Stimulated activated CD4-positive, alpha-beta T cell treated with anti-CD3 and anti-CD28 coated beads, Interleukin-4, amount 100 ng/mL, for 24 hours (primary cell): ENCODE data around the gene AMACR.

Experiments used
- DNase-seq: peaks from one replicate; pipeline ENCODE4 v3.0.0-alpha.2; 2020

AMACR gene

DNA sequence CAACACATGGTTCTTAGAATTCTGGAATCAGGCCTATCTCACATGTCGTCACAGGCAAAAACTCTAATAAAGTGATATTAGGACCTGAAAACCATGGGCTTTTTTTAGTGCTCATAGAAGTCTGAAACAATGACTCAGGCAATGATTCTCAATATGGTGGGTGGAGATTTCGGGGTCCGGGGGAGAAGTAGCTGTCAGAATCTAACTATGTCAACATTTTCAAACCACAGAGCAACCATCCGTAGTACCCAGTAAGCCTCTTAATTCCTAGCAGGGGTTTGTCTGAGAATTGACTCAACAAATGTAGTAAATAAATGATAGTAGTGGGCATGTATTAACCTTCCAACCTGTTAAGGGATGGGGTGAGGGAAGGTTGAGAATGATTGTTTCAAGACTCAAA, 2.6 kb downstream of the AMACR start:
- DNase-seq = peak; percentile 27

DNA sequence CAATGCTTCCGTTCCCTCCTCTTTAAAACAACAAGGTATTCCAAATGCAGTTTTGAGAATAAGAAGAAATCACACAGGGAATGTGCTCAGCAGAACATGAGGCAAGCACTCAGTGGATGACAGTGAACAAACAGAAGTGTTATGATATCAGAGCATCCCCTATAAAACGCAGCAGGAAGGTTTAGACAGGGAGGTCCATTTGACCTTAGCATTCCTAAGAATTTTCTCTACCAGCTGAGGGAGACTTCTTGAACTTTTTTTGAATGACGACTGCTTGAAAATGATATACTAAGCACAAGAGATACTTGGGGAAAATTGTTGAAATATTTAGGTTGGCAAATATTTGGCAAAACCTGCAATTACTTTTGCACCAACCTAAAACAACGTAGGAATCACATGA, 3.9 kb downstream of the AMACR start:
- no peak for DNase-seq

DNA sequence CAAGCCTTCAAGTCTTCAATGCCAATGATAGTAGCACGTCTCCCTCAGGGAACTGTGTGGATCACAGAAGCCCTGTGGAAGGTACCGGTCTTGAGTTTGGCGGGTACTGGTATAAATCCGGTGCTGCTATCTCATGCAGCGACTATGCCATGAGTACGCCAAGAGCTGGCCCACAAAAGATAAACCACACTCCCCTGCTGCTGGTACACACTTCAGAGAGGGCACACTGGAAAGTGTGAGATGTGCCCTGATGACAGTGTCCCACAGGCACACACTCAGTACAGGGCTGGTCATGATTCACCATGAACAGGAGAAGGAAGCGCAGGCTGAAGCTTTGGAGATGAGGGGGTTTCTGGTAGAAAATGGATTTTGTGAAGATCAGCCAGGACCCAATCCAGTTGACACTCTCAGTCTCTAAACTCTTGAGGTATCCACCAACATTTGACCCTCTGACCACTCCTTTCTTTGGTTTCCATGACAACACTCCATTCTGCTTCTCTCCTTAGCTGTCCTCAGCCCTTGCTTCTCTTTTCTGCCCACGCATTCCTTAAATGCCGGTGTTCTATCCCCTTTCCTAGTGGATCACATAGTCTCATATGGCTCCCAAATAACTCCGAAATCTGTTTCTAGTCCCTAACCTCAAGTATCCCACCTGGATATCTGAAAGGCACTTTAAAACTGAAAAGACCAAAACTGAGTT, 5.1 kb downstream of the AMACR start:
- no peak for DNase-seq

DNA sequence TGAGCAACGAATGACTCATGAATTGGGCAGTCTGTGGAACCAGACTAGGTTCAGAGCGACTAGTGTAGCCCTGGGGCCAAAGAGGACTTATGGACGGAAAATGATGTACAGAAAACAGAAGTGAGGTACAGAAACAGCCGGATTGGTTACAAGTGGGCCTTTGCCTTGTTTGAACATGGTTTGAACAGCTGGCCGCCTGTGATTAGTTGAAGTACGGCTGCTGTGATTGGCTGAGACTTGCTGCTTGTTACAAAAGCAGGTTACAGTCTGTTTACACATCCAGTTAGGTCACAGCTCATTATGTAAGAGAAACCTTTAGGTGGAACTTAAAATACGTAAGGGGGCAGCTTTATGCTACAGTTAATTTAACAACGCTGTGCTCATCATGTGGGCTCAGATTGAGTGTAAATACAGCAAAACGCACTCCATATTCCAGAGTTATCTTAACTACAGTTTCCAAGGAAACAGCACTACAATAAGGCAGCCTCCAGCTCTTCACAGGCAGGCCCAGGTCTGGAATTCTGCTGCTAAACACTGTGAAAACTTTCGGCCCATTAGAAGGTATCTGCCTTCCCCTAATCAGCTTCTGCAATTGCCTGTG, 6.5 kb downstream of the AMACR start:
- DNase-seq = no peak

DNA sequence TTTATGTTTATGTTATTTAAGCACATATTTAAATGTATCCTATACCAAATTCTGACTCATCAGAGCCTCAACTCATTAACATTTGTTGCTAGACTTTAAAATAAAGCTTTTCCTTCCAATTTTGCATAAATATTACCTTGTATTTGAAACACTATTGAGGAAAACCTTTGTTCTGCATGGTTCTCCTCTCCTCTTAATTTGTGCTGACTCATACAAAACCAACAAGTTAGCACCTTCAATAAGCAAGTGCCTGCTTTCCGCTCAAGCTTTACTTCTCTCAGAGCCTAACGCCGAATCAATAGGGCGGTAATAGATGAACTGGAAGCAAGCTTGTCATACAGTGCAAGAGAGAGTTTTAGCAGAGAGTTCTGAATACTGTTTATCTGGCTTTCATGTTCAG, 7.9 kb downstream of the AMACR start:
- no peak for DNase-seq

DNA sequence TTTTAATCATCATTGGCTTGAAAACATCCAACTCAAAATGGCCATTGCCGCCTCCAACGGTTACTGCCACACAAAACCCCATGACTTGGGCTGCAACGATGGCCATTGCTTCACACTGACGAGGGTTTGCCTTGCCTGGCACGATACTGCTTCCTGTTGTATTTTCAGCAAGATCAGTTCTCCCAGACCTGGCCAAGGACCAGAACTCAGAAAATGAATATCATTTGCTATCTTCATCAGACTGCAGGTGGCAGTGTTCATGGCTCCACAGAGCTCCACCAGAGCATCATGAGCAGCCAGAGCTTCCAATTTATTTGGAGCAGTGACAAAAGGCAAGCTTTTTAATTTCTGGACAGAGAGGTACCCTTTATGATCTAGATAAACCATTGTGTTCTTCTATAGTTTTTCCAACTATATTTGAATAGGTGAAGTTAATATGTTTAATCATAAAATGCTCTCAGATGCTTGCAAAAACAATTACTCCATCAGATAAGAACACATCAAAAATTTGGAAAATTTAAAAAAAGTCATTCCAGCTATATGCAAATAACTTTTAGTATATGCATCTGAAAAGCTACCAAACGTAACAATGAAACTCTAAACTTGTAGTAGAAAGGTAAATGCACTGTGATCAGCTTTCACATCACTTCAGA, 10.4 kb downstream of the AMACR start:
- DNase-seq = peak; percentile 21

DNA sequence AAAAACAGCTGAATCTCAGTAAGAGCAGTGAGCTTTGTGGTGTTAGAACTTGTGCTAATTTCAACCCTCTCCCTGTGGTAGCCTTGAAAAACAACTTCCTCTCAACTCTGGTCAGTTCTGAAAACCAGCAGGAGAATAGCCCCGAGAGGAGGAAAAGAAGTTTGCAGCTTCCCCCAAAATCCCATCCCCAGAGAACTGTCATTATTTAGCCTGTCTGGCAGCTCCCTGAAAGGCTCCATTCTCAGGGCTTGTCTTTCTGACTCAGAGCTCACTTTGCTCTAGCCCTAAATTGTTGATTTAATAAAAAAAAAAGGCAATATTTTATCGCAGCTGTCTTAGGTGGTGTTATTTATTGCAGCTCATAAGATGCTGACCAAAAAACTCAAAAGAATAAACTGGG, 12.0 kb downstream of the AMACR start:
- no peak for DNase-seq

DNA sequence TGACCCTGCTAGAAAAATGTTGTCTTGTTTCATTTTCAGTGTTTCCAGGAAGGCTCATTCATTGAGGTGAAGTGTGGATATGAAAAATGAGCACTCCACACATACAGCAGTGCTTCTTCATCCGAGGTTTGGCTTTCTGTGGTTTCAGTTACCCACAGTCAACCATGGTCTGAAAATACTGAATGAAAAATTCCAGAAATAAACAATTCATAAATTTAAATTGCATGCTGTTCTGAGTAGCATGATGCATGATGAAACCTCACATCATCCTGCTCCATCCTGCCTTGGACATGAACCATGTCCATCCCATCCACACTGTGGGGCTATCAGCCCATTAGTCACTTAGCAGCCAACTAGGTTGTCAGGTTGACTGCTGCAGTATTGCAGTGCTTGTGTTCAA, 13.0 kb downstream of the AMACR start:
- DNase-seq = no peak

DNA sequence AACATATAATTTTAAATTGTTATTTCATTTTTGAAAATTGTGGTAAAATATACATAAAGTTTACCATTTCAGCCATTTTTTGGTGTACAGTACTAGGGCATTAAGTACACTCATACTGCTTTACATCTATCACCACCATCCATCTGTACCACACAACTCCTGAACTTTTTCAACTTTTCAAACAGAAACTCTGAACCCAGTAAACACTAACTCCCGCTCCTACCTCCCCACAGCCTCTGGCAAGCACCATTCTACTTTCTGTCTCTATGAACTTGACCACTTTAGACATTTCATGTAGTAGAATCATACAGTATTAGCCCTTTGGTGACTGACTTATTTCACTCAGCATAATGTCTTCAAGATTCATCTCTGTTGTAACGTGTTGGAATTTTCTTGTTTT, 15.0 kb downstream of the AMACR start:
- DNase-seq = no peak

DNA sequence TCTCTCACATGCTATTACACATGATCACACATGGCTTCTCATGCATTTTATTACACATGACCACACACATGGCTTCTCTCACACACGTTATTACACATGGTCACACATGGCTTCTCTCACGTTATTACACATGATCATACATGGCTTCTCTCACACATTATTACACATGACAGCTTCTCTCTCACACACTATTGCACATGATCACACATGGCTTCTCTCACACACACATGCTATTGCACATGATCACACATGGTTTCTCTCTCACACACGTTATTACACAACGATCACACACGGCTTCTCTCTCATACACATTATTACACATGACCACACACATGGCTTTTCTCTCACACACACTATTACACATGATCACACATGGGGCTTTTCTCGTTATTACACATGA, 22.4 kb downstream of the AMACR start:
- no peak for DNase-seq

DNA sequence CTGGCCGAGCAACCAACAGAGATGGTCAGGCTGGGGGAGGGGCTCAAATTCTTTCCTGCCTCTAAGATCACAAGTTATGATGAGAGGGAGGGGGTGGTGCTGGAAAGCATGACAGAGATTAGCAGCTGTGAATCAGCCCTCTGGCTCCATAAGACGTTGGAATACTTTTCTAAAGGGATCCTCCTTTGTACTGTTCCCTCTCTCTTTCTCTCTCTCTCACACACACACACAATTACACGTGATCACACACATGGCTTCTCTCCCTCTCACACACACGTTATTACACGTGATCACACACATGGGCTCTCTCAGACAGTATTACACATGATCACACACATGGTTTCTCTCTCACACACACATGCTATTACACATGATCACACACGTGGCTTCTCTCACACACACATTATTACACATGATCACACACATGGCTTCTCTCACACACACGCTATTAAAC, 23.2 kb downstream of the AMACR start, which contains the start of gene SLC45A2:
SLC45A2 (minus strand) TSS at position 23 of the 454 bp plus-strand sequence. CDS start 110 bp downstream, outside the sequence.
- DNase-seq = no peak

DNA sequence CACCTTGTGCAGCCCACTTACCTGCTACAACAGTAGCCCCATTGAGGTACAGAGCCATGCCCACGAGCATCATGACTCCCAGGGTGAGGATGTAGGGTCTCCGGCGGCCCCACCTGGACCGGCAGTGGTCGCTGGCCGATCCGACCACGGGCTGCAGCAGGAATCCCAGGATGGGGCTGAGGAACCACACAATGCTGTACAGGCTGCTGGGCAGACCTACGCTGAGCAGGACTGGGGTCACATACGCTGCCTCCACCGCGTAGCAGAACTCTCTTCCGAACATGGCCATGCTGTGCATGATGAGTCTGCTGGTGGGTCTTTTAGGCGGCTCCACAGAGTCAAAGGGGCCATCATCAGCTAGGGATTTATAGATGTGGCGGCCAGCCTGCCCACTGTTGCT, 23.7 kb downstream of the AMACR start:
- no peak for DNase-seq

DNA sequence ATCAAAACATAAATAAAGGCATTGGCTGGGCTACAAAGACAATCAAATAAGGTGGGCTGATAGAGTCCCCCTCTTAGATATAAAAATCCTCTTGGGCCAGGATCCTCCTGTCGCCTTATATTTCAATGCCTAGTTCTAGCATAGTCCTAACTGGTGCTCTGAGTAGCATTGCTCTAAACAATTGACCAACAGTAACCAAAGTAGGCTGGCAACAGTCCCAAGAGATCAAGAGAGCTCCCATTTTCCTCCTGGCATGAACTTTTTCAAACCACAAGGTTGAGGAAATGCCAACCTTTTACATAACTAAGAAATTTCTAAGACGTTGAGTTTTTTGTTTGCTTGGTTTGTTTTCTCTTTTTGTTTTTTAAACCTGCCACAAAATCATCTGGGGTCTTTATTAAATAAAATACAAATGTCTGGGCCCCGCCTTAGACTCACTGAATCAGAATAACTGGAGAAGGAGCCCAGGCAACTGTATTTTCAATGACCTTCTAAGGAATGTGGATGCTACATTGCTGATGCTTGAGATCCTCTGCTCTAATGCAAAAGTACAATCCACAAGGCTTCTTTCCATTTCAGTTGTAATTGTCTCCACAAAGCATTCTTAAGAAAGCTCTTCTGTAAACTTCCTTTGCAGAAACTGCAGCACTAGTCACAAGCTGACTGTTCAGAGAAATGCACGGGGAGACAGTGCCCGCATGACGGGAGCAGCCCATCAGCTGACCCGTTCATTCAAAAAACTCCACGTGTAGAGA, 26.3 kb downstream of the AMACR start:
- DNase-seq = no peak

DNA sequence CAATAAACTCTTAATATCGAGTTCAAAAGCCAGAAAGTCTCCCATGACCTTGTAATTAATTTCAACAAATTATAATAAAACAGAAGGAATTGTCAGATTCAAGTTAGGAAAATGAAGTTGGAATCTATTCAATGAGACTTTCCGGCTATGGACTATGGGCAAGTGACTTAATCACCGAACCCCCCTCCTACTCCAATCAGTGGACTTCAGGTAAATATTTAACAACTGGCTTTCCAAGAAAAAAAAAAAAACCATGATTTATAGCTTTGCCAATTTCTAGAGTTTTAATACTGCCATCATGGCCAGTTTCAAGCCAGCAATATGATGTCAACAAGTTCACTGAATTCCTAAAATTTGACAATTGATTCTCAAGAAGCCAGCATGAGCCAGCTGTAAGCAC, 27.8 kb downstream of the AMACR start:
- no peak for DNase-seq

DNA sequence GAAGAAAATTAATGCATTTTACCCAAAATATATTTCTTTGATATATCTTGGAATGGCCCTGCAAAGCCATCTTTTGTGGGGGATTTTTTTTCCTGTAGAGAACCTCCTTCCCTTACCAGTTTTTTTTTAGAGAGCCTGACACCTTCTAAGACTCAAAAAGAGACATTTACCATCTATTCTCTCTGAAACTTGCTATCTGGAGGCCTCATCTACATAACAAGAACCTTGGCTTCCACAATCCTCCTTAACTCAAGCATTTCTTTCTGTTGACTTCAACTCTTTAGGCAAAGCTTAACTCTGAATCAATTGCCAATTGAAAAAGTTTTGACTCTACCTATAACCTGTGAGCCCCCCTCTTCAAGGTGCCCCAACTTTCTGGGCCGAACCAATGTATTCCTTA, 29.5 kb downstream of the AMACR start:
- DNase-seq = no peak

DNA sequence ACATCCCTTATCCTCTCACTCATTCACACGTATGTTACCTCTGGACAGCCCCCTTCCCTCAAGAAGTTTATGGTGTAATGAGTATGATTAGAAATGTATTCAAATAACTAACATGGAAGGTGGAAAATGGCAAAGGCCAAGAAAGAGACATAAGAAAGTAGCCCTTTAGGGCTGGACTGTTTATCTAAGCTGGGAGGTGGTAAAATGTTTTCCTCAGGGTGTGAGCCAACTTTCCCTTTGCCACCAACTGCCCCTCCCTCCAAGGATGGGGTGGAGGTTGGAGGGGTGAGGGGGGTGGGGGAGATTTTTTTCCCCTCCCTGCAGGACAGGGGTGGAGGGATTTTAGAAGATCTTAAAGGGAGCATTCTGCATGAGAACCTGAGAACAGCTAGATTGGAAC, 31.5 kb downstream of the AMACR start:
- no peak for DNase-seq

DNA sequence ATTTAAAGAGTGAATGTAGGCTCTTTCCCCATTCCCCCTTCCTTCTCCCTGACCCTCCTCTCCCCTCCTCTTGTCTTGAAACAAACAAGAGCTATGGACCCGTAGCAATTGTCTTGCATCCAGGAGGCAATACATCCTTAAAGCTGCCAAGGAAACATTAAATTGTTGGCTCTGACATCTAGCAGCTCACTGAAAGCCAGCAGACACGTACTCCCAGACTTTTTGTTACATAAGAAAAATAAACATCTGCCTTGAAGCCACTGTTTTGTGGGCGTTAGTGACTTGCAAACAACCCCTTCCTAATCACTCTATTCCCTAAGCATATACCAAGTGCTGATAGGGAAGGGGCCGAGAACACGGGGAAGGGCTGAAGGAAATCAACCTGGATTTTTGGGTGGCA, 32.0 kb downstream of the AMACR start:
- no peak for DNase-seq

DNA sequence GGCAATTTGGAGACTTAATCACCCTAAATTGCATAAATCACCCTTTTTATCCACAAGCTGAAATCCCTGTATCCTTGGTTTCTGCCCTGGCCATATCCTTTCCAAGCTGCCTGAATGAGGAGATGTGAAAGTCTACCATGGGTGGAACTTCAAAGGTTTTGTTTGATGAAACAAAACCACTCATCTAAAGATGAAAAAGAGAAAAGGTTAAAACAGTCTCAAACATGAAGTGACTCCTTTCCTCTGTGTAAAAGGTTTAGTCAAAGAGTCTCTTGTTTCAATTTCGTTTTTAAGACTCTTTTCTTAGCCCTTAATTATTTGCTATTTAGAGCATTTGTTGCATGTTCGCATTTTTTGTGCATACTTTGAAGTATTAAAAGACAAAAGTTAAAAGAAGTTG, 34.6 kb downstream of the AMACR start:
- no peak for DNase-seq

DNA sequence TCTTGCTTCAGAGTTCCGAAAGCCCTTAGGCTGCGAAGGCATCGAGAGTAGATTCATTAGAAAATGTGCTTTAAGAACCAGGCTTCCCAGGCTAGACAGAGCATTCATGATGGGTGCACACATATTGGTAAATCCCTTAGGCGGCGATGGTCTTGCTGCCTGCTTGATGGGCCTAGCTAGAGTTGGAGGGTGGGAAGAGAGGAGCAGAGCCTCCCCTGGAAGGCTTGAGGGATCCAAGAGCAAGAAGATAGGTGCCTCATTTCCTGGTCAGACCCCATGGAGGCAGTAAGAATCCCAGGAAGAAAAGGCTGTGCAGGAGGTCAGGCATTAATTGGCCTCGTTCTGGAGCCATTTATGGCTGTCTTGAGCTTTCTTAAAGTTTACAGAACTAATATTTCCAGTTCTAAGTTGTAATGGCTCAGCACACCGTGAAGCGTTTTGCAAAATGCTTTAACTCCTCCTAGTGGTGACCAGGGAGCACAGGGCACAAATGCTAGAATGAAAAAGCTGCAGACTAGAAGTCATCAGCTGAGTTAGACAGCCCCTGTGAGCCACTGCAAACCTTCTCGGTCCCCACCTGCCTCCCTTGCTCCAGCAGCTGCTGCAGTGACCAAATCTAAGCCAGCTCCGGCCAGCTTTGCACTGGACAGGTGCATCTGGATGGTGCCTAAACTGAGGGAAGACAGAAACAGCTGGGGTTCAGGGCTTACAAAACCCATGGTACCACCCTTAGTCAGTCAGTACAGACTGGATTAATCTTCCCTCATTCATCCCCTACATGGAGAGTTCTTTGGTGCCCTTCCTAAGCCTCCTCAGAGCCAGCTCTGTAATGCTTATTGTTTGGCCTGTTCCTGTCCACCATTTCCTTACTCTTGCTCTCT, 38.0 kb downstream of the AMACR start:
- no peak for DNase-seq

DNA sequence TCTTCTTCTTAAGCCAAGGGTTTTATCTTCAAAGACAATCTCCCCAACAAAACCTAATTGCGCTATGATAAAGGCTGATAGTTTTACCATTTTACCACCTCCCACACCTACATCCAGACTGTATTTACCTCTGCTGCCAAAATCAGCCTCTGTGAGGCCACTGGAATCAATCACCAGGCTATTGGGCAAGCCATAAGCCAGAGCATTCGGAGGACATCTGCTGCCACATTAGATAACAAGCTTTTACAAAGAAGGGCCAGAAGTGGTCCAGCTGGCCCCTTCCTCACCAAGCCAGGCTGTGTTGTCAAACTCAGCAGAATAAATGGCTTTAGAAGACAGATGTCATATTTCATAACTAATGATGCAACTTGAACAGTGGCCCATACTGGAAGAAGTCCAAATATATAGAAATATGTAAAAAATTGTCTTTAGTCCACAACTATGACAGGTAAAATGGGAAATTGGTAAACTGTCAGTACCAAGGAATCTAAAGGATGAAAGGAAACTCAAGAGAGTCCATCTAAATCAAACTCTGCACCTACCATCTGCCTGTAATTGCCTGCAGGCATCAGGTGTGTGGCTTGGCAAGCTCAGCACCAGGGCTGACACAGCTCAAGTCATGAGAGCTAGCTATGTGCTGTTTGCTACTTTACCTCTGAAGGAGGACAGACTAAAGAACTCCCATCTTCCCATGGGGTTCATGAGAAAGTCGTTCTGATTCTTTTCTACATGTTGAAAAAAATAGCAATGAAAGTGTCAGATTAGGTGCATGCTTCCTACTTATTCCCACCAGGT, 39.4 kb downstream of the AMACR start:
- no peak for DNase-seq

DNA sequence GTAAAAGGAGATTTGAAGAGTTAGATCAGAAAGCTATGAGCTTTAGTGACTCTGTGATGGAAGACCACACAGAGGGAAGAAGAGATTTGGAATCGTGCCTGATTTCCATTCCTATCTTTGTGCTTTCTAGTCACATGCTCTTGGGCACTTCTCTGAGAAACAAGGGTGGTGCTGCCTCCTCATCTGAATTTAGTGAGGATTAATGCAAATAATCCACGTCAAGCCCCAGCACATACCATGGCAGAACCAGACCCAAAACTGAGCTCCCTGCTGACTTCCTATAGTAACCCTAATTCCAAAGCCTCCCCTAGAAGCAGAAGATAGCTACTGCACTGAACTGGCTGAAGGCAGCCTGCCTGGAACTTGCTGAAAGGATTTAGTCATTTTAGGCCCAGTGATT, 41.0 kb downstream of the AMACR start:
- DNase-seq = no peak
